ENCODE results near the gene NUMB. TPM values are rescaled to one million over a fixed set of nuclear protein-coding genes. Genes with fewer than 3 reads are reported as not detected.

Gene NUMB
- total RNA-seq, 1 donor from 2014 or later: 60.7 TPM

DNA sequence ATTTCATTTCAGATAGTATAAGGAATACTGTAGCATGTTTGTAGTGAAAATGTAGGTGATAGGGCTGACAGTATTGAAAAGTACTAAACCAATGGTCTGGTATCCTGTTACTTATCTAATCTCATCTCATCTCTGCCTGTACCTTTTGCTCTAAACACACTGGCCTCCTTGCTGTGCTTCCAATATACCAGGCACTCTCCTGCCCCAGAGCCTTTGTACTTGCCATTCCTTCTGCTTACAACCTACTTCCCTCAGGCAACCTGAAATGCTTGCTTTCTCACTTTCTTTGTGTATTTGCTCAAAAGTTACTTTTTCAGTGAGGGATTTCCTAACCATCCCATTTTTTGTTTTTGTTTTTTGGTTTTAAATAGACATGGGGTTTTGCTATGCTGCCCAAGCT, 119.1 kb downstream of the NUMB start:
- H3K27me3 Mint-ChIP-seq (ENCODE audit: low read depth): no peaks in the 10 kb centered on the region
- H3K9me3 Mint-ChIP-seq (ENCODE audit: low read depth): no peaks in the 10 kb centered on the region
- no peak for DNase-seq (ENCODE audit: low spot score)
- TF ChIP-seq, protein P1, sequence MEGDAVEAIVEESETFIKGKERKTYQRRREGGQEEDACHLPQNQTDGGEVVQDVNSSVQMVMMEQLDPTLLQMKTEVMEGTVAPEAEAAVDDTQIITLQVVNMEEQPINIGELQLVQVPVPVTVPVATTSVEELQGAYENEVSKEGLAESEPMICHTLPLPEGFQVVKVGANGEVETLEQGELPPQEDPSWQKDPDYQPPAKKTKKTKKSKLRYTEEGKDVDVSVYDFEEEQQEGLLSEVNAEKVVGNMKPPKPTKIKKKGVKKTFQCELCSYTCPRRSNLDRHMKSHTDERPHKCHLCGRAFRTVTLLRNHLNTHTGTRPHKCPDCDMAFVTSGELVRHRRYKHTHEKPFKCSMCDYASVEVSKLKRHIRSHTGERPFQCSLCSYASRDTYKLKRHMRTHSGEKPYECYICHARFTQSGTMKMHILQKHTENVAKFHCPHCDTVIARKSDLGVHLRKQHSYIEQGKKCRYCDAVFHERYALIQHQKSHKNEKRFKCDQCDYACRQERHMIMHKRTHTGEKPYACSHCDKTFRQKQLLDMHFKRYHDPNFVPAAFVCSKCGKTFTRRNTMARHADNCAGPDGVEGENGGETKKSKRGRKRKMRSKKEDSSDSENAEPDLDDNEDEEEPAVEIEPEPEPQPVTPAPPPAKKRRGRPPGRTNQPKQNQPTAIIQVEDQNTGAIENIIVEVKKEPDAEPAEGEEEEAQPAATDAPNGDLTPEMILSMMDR (IDR thresholded peaks at IDR 0.05): no peak
- no peaks in the 10 kb centered on the region for H3K36me3 Mint-ChIP-seq (ENCODE audit: low read depth)
- H3K4me1 Mint-ChIP-seq (ENCODE audit: low read depth): peaks cover 16% of the 10 kb centered on the region
- no peak overlapping the region for H3K27ac Mint-ChIP-seq (ENCODE audit: unreplicated experiment)
- no peak overlapping the region for H3K4me3 Mint-ChIP-seq (ENCODE audit: unreplicated experiment)

DNA sequence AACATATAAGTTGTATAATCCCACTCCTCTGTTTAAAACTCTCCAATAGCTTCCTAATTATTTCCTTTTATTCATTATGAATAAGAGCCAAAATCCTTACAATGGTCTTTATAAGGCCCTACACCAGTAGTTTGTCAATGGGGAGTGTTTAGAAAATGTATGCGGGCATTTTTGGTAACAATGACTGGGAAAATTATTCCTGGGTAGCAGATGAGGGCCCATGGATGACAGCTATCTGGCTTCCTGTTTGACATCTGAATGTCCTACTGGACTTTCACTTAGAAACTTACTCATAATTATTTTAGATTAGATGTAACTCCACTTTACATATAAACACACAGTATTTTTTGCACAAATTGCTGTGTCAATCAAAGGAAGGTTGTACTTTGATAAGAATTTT, 119.8 kb downstream of the NUMB start:
- H3K4me3 Mint-ChIP-seq (ENCODE audit: unreplicated experiment): no peak overlapping the region

DNA sequence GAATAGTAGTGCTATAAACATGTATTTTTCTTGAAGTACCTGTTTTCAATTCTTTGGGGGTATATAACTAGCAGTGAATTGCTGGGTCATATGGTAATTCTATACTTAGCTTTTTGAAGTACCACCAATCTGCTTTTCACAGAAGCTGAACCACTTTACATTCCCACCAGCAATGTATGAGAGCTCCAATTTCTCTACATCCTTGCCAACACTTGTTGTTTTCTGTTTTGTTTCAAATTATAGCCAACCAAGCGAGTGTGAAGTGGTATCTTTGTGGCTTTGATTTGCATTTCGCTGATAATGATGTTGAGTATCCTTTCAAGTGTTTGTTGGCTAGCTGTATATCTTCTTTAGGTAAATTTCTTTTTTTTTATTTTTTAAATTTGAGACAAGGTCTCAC, 125.3 kb downstream of the NUMB start:
- no peaks in the 10 kb centered on the region for H3K9me3 Mint-ChIP-seq (ENCODE audit: low read depth)
- H3K27ac Mint-ChIP-seq (ENCODE audit: unreplicated experiment): no peak overlapping the region
- no peaks in the 10 kb centered on the region for H3K27me3 Mint-ChIP-seq (ENCODE audit: low read depth)
- TF ChIP-seq, protein P1 (IDR thresholded peaks at IDR 0.05): no peak
- H3K4me3 Mint-ChIP-seq (ENCODE audit: unreplicated experiment): no peak overlapping the region
- peaks cover 21% of the 10 kb centered on the region for H3K4me1 Mint-ChIP-seq (ENCODE audit: low read depth)
- DNase-seq (ENCODE audit: low spot score): no peak
- peaks cover 1% of the 10 kb centered on the region for H3K36me3 Mint-ChIP-seq (ENCODE audit: low read depth)

More for the DNA sequence above, 119.8 kb downstream of the NUMB start:
- DNase-seq (ENCODE audit: low spot score): no peak
- TF ChIP-seq, protein P1 (IDR thresholded peaks at IDR 0.05): no peak
- no peaks in the 10 kb centered on the region for H3K9me3 Mint-ChIP-seq (ENCODE audit: low read depth)
- no peak overlapping the region for H3K27ac Mint-ChIP-seq (ENCODE audit: unreplicated experiment)
- H3K4me1 Mint-ChIP-seq (ENCODE audit: low read depth): peaks cover 16% of the 10 kb centered on the region
- H3K27me3 Mint-ChIP-seq (ENCODE audit: low read depth): no peaks in the 10 kb centered on the region
- H3K36me3 Mint-ChIP-seq (ENCODE audit: low read depth): no peaks in the 10 kb centered on the region

DNA sequence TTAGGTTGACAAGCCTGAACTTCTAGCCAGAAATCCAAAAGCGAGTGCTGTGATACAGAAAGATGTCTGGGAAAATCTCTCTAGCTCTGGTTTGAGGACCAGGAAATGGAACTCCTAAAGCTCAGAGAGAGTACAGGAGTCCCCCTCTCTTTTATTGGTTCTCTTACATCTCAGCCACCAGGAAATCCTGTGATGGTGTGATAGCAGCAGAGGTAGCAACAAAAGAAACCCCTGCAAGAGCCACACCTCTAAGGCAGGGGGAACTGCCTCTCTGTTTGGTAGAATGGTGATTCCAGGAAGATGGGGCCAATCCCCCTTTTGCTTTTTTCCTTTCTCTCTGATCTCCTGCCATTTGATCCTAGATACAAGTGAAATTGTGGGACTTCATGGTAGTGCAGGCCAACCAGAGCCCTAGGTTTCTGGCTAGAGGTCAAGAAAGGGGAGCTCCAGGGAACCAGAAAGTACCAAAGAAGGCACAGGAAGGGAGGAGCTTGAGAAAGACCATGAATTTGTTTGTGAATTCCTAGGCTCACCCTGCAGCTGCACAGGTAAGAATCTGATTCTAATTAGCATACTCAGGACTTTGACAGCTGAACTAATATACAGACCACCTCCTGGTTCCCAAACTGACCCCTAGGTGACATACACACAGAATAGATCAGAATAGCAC, 132.6 kb downstream of the NUMB start:
- peak overlapping the region; percentile 81 for H3K27ac Mint-ChIP-seq (ENCODE audit: unreplicated experiment)

DNA sequence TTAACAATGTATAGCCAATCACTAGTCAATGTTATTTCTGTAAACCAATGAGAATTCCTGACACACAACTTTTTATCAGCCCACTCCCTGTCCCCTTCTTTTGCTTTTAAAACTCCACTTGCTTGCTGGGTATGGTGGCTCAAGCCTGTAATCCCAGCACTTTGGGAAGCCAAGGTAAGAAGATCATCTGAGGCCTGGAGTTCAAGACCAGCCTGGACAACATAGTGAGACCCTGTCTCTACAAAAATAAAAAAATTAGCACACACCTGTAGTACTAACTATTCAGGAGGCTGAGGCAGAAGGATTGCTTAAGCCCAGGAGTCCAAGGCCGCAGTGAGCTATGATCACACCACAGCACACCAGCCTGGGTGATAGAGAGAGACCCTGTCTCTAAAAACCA, 133.3 kb downstream of the NUMB start:
- Mint-ChIP-seq H3K27ac (ENCODE audit: unreplicated experiment) (no peak overlapping the region), H3K4me1 (ENCODE audit: low read depth) (peaks cover 39% of the 10 kb centered on the region), H3K4me3 (ENCODE audit: unreplicated experiment) (no peak overlapping the region), H3K9me3 (ENCODE audit: low read depth) (no peaks in the 10 kb centered on the region), H3K27me3 (ENCODE audit: low read depth) (no peaks in the 10 kb centered on the region), H3K36me3 (ENCODE audit: low read depth) (peaks cover 1% of the 10 kb centered on the region)
- TF ChIP-seq, protein P1 (IDR thresholded peaks at IDR 0.05): no peak
- no peak for DNase-seq (ENCODE audit: low spot score)

More for the DNA sequence above, 132.6 kb downstream of the NUMB start:
- no peak for DNase-seq (ENCODE audit: low spot score)
- peaks cover 39% of the 10 kb centered on the region for H3K4me1 Mint-ChIP-seq (ENCODE audit: low read depth)
- H3K4me3 Mint-ChIP-seq (ENCODE audit: unreplicated experiment): no peak overlapping the region
- no peaks in the 10 kb centered on the region for H3K9me3 Mint-ChIP-seq (ENCODE audit: low read depth)
- TF ChIP-seq, protein P1 (IDR thresholded peaks at IDR 0.05): no peak
- no peaks in the 10 kb centered on the region for H3K27me3 Mint-ChIP-seq (ENCODE audit: low read depth)
- H3K36me3 Mint-ChIP-seq (ENCODE audit: low read depth): peaks cover 1% of the 10 kb centered on the region

Measured in chondrocyte (in vitro differentiated cells).